ENCODE data around the gene EDNRA. TPM values are rescaled to one million over a fixed set of nuclear protein-coding genes. Genes with fewer than 3 reads are reported as not detected.

The EDNRA gene
- total RNA-seq, 3 donors from 2014 or later (not counting 1 experiment from before 2014, with no cell fraction given), result not detected

- H3K27me3 Mint-ChIP-seq (ENCODE audit: low read depth in 2 of 2), result peaks cover 7% of the 10 kb centered on the region in 2 donors
- Histone ChIP-seq H3K36me3 (ENCODE audit: control insufficient read depth, insufficient read depth, low read length) (no peaks in the 10 kb centered on the region), H3K9me3 (ENCODE audit: control insufficient read depth, insufficient read depth, low read length) (no peaks in the 10 kb centered on the region), H3K4me3 (ENCODE audit: low read length) (no peak overlapping the region), H3K4me1 (ENCODE audit: control insufficient read depth, insufficient read depth, low read length) (no peaks in the 10 kb centered on the region), H3K27me3 (ENCODE audit: control insufficient read depth, insufficient read depth, low read length) (no peaks in the 10 kb centered on the region), H3K27ac (ENCODE audit: low read length) (no peak overlapping the region)
- no peak overlapping the region for H3K27ac Mint-ChIP-seq
- 59% methylated on average over 6 of the region's 6 CpGs for WGBS (ENCODE audit: insufficient coverage)
- no peak for DNase-seq
- peaks cover 4% of the 10 kb centered on the region in 2 donors for H3K9me3 Mint-ChIP-seq
- H3K4me1 Mint-ChIP-seq, result no peaks in the 10 kb centered on the region
- H3K36me3 Mint-ChIP-seq, result no peaks in the 10 kb centered on the region
- intact Hi-C loops (cut with micrococcal nuclease), result no loop called here
- H3K4me3 Mint-ChIP-seq, result no peak overlapping the region
- no peak for ATAC-seq
- no peak for TF ChIP-seq CTCF (IDR thresholded peaks at IDR 0.05)
Measured at GRCh38 chr4:147492761-147493160, 11.9 kb downstream of the EDNRA start.

- no peak overlapping the region for H3K4me3 ChIP-seq (ENCODE audit: low read length)
- Mint-ChIP-seq H3K4me3 (no peak overlapping the region), H3K9me3 (peaks cover 4% of the 10 kb centered on the region in 2 donors), H3K27me3 (ENCODE audit: low read depth in 2 of 2) (peaks cover 7% of the 10 kb centered on the region in 2 donors), H3K36me3 (no peaks in the 10 kb centered on the region), H3K27ac (no peak overlapping the region), H3K4me1 (no peaks in the 10 kb centered on the region)
- no CpG with 5 or more reads among the region's 1 CpG for WGBS (ENCODE audit: insufficient coverage)
- no peak for TF ChIP-seq CTCF (IDR thresholded peaks at IDR 0.05)
- no peak for ATAC-seq
- intact Hi-C loops (cut with micrococcal nuclease), result no loop called here
- H3K27me3 ChIP-seq (ENCODE audit: control insufficient read depth, insufficient read depth, low read length), result no peaks in the 10 kb centered on the region
- no peak for DNase-seq
- no peaks in the 10 kb centered on the region for H3K9me3 ChIP-seq (ENCODE audit: control insufficient read depth, insufficient read depth, low read length)
- no peaks in the 10 kb centered on the region for H3K36me3 ChIP-seq (ENCODE audit: control insufficient read depth, insufficient read depth, low read length)
- no peak overlapping the region for H3K27ac ChIP-seq (ENCODE audit: low read length)
- H3K4me1 ChIP-seq (ENCODE audit: control insufficient read depth, insufficient read depth, low read length), result no peaks in the 10 kb centered on the region
Measured at GRCh38 chr4:147493307-147493706, 12.4 kb downstream of the EDNRA start.

GRCh38 chr4:147494301-147494700 lies 13.4 kb downstream of the EDNRA start:
- 60% methylated on average over 2 of the region's 2 CpGs for WGBS (ENCODE audit: insufficient coverage)
- no peak overlapping the region for H3K4me3 ChIP-seq (ENCODE audit: low read length)
- peaks cover 7% of the 10 kb centered on the region in 2 donors for H3K27me3 Mint-ChIP-seq (ENCODE audit: low read depth in 2 of 2)

More at GRCh38 chr4:147494301-147494700, 13.4 kb downstream of the EDNRA start:
- ATAC-seq, result no peak
- Histone ChIP-seq H3K27ac (ENCODE audit: low read length) (no peak overlapping the region), H3K4me1 (ENCODE audit: control insufficient read depth, insufficient read depth, low read length) (no peaks in the 10 kb centered on the region), H3K36me3 (ENCODE audit: control insufficient read depth, insufficient read depth, low read length) (no peaks in the 10 kb centered on the region), H3K27me3 (ENCODE audit: control insufficient read depth, insufficient read depth, low read length) (no peaks in the 10 kb centered on the region), H3K9me3 (ENCODE audit: control insufficient read depth, insufficient read depth, low read length) (no peaks in the 10 kb centered on the region)
- H3K36me3 Mint-ChIP-seq, result no peaks in the 10 kb centered on the region
- no peak for DNase-seq
- H3K4me3 Mint-ChIP-seq, result no peak overlapping the region
- TF ChIP-seq CTCF (IDR thresholded peaks at IDR 0.05), result no peak
- no peaks in the 10 kb centered on the region for H3K4me1 Mint-ChIP-seq
- no peak overlapping the region for H3K27ac Mint-ChIP-seq
- peaks cover 4% of the 10 kb centered on the region in 2 donors for H3K9me3 Mint-ChIP-seq
- intact Hi-C loops (cut with micrococcal nuclease), result no loop called here

Data from natural killer cell (primary cell).